Activated naive CD8-positive, alpha-beta T cell treated with anti-CD3 and anti-CD28 coated beads, Interleukin-2, amount 10 ng/mL, durations not matched to agents 7 days and 5 days (primary cell): ENCODE results near the gene KLK3. TPM values are rescaled to one million over a fixed set of nuclear protein-coding genes. Genes with fewer than 3 reads are reported as not detected.

Source experiments
- ATAC-seq: fragments of 150-1000 bp; cut with Tn5 transposase; one replicate; pipeline ENCODE4 v1.10.0; 2021; ENCODE audit warnings: low read depth, moderate library complexity
- POLR2A ChIA-PET: fragments of 350-600 bp; sonication (Branson Sonifier 250); formaldehyde crosslinking; loops from one replicate; lab custom pipeline; 2021; ENCODE audit warnings: antibody characterized with exemption; lab: Charles Lee
- DNase-seq: peaks from one replicate; pipeline ENCODE4 v3.0.0; 2021
- H3K27ac Mint-ChIP-seq: one replicate; pipeline ENCODE4 v1.8.0; 2022; ENCODE audit warnings: mild to moderate bottlenecking, mixed read lengths
- H3K27me3 Mint-ChIP-seq: one replicate; pipeline ENCODE4 v1.8.0; 2022; ENCODE audit warnings: mild to moderate bottlenecking, moderate library complexity, mixed read lengths
- H3K36me3 Mint-ChIP-seq: one replicate; pipeline ENCODE4 v1.8.0; 2021; ENCODE audit warnings: mild to moderate bottlenecking, mixed read lengths
- H3K4me1 Mint-ChIP-seq: one replicate; pipeline ENCODE4 v1.8.0; 2021; ENCODE audit warnings: mixed read lengths
- H3K4me3 Mint-ChIP-seq: one replicate; pipeline ENCODE4 v1.8.0; 2022; ENCODE audit warnings: mild to moderate bottlenecking, moderate library complexity, mixed read lengths
- H3K9me3 Mint-ChIP-seq: one replicate; pipeline ENCODE4 v1.8.0; 2021; ENCODE audit warnings: mixed read lengths
- total RNA-seq, 2 experiments: library from RNA; stranded (reverse); gene quantifications; one replicate each; pipeline ENCODE4 v1.2.3, GENCODE V29; 2021

The KLK3 gene
- total RNA-seq, 2 experiments from 2014 or later = not detected

DNA sequence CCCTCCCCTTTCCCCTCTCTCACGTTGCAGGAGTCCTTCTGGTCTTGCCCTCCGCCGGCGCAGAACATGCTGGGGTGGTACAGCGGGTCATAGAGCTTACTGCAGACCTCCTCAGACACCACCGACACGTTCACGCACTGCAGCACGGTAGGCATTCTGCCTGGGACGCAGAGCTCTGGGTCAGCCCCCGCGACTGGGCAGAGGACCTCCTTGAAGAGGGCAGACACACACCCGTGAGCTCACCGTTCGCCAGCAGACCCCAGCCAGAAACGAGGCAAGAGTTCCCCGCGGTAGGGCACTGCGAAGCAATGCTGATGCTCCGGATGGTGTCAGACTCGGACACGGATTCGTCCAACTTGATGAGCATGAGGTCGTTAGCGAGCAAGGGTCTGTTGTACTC is 53.6 kb downstream of the KLK3 start:
- Mint-ChIP-seq H3K4me3 (no peak overlapping the region), H3K36me3 (no peaks in the 10 kb centered on the region), H3K27ac (no peak overlapping the region), H3K9me3 (no peaks in the 10 kb centered on the region), H3K4me1 (no peaks in the 10 kb centered on the region), H3K27me3 (peaks cover 46% of the 10 kb centered on the region)
- POLR2A ChIA-PET = no interaction called here
- ATAC-seq (no peak), DNase-seq (no peak)

DNA sequence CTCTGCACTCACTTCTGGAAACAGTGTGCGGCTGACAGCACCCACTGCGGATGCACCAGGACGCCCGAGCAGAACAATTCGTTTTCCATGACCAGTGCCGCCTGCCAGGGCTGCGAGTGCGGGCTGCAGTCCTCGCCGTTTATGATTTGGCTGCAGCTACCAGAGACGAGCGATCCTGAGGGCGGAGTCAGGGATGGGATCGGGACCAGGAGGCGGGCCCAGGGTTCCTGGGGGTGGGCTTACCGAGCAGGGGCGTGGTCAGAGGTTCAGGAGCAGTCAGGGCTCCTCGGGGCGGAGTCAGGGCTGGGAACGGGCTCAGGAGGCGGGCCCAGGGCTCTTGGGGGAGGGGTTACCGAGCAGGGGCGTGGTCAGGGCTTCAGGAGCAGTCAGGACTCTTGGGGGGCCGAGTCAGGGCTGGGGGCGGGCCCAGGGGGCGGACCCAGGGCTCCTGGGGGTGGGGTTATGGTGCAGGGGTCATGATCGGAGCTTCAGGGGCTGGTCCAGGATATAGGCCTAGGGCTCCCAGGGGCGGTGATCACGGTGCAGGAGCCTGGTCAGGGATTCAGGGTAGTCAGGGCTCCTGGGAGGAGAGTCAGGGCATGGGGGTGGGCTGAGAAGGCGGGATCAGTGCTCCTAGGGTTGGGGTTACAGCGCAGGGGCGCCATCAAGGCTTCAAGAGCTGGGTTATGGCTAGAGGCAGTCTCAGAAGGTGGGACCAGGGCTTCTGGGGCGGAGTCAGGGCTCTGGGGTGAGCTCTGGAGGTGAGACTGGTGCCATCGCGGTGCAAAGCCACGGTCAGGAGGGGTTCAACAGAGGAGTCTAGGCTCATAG is 54.7 kb downstream of the KLK3 start:
- H3K27me3 Mint-ChIP-seq = peaks cover 46% of the 10 kb centered on the region

More for the DNA sequence above, 54.7 kb downstream of the KLK3 start:
- ATAC-seq (peak; percentile 26), DNase-seq (peak; percentile 41)
- H3K36me3 Mint-ChIP-seq = no peaks in the 10 kb centered on the region
- H3K4me3 Mint-ChIP-seq = peak overlapping the region; percentile 18
- POLR2A ChIA-PET = no interaction called here
- no peak overlapping the region for H3K27ac Mint-ChIP-seq
- H3K4me1 Mint-ChIP-seq = no peaks in the 10 kb centered on the region
- no peaks in the 10 kb centered on the region for H3K9me3 Mint-ChIP-seq

Other genes starting within 250 kb of the KLK3 start
- gene SYT3, start 215.0 kb upstream of the KLK3 start, total RNA-seq = under 1 TPM; 0.17 TPM
- gene C19orf81, start 205.5 kb upstream of the KLK3 start, total RNA-seq = 1 to 10 TPM in 1 of 2 experiments, under 1 TPM in 1; 0.75 to 2.0 TPM
- not detected for gene SHANK1, start 135.1 kb upstream of the KLK3 start, total RNA-seq
- gene CLEC11A, start 131.6 kb upstream of the KLK3 start, total RNA-seq = 1 to 10 TPM; 2.4 to 2.7 TPM
- gene GPR32, start 84.5 kb upstream of the KLK3 start, total RNA-seq = not detected
- gene ACP4, start 64.5 kb upstream of the KLK3 start, total RNA-seq = not detected
- 1 to 10 TPM; 1.4 to 2.7 TPM for gene KLK1, start 31.1 kb upstream of the KLK3 start, total RNA-seq
- gene KLK15, start 21.3 kb upstream of the KLK3 start, total RNA-seq = not detected
- gene KLK2, start 18.5 kb downstream of the KLK3 start, total RNA-seq = under 1 TPM in 1 of 2 experiments, not detected in 1; 0.44 TPM
- gene KLK4, start 56.5 kb downstream of the KLK3 start, total RNA-seq = not detected
- gene KLK5, start 98.1 kb downstream of the KLK3 start, total RNA-seq = not detected
- gene KLK6, start 114.7 kb downstream of the KLK3 start, total RNA-seq = not detected
- not detected for gene KLK7, start 129.0 kb downstream of the KLK3 start, total RNA-seq
- not detected for gene KLK8, start 146.7 kb downstream of the KLK3 start, total RNA-seq
- gene KLK10, start 164.8 kb downstream of the KLK3 start, total RNA-seq = not detected
- gene KLK11, start 171.7 kb downstream of the KLK3 start, total RNA-seq = not detected
- gene KLK12, start 180.1 kb downstream of the KLK3 start, total RNA-seq = not detected
- not detected for gene KLK13, start 210.2 kb downstream of the KLK3 start, total RNA-seq
- gene KLK14, start 228.0 kb downstream of the KLK3 start, total RNA-seq = under 1 TPM; 0.72 to 0.91 TPM